NCI-H1105 treated with DMSO at 0.1 percent for 48 hours (cell line): ENCODE data around the gene MIP.
"Not testable (repeated sequence)": the region's sequence is repeated elsewhere in the genome, so short reads cannot be mapped to it uniquely, and the experiment has no call there.

Source experiments
- DNase-seq: peaks from one replicate; lab custom pipeline; 2025; lab: John Stamatoyannopoulos, UW

MIP gene

DNA sequence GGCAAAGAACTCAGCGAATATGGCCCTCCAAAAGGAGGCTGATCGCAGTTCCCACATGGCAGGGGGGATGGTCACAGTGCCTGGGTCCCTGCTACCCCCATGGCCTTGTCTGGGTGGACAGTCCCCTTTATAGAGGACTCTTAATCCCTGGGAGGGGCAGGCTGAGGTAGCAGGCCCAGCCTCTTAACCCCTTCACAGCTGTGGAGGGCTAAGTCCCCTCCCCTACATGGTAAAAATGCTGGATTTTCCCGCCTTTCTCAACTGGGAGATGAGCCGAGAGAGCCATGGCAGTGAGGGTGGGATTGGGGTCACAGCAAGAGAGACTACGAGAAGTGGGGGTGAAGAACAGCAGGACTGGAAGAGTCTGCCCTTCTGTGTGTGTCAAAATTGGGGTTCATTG is at the start of gene MIP:
MIP (minus strand) TSS at position 101 of the 400 bp plus-strand sequence; CDS start at position 57, 44 bp downstream.
- no peak for DNase-seq

DNA sequence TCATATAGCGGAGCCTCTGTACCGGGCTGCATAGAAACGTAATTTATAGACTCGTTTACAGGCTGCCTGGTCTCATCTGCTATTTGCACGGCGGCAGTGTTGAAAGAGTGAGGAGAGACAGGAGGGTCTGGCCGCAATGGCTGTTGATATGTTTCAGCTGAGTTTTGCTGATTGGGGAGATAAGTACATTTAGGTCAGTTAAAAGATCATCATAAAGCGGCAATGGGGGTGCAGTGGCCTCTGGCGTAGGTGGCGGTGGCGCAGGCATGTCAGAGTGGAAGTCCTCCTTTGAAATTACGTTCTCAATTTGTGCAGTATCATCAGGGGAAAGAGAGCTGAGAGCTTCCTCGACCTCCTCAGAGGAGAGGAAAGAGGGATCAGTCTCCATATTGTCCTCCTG is 45.4 kb upstream of the MIP start:
- not testable (repeated sequence) for DNase-seq

GRCh38 chr12:56499452-56499851 is 45.0 kb upstream of the MIP start:
- DNase-seq = not testable (repeated sequence)

DNA sequence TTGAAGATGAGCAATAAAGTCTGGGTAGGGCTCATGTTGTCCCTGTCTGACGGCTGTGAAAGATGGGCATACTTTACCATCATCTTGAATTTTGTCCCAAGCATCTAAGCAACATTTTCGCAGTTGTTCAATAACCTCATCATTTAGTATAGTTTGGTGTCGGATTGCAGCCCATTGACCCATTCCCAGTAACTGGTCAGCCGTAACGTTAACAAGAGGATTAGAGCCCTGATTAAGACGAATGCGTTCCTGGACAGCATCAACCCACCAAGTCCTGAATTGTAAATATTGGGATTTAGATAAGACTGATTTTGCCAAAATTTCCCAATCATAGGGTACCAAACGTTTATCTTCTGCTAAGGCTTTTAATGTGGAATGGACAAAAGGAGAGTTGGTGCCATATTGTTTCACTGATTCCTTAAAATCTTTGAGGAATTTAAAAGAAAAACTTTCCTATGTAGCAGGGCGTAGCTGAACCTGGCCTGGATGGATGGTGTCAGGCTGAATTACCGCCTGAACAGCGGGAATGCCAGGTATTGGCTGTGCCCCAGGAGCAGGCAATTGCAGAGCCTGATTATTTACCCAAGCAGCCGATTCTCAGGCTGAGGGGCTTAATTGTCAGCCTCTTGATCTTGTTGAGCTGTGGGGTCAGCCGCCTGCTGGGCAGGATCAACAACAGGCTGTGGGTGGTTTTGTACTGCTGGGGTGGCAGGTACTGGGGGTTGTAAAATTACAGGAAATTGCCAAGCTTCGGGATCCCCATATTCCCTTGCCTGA is 43.9 kb upstream of the MIP start:
- peak; percentile 39 for DNase-seq

DNA sequence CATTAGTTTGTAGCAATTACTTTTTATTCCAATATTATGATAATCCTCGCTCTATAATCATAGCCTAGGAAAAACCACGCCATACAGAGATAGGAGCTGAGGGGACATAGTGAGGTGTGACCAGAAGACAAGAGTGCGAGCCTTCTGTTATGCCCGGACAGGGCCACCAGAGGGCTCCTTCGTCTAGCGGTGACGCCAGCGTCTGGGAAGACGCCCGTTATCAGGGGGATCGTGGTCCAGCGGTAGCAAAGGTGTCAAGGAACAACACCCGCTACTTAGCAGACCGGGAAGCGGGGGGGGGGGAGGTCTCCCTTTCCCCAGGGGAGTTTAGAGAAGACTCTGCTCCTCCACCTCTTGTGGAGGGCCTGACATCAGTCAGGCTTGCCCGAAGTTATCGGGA is 42.2 kb upstream of the MIP start:
- not testable (repeated sequence) for DNase-seq

DNA sequence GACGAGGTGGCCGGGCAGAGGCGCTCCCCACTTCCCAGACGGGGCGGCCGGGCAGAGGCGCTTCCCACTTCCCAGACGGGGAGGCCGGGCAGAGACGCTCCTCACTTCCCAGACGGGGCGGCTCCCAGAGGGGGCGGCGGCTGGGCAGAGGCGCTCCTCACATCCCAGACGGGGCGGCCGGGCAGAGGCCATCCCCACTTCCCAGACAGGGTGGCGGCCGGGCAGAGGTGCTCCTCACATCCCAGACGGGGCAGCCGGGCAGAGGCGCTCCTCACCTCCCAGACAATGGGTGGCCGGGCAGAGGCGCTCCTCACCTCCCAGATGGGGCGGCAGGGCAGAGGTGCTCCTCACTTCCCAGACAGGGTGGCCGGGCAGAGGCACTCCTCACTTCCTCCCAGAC is 40.0 kb upstream of the MIP start:
- DNase-seq = not testable (repeated sequence)

GRCh38 chr12:56494106-56494415 is 39.6 kb upstream of the MIP start:
- DNase-seq = not testable (repeated sequence)

GRCh38 chr12:56493409-56494105 is 39.1 kb upstream of the MIP start:
- DNase-seq = not testable (repeated sequence)

GRCh38 chr12:56490360-56490759 is 35.9 kb upstream of the MIP start:
- DNase-seq = no peak

DNA sequence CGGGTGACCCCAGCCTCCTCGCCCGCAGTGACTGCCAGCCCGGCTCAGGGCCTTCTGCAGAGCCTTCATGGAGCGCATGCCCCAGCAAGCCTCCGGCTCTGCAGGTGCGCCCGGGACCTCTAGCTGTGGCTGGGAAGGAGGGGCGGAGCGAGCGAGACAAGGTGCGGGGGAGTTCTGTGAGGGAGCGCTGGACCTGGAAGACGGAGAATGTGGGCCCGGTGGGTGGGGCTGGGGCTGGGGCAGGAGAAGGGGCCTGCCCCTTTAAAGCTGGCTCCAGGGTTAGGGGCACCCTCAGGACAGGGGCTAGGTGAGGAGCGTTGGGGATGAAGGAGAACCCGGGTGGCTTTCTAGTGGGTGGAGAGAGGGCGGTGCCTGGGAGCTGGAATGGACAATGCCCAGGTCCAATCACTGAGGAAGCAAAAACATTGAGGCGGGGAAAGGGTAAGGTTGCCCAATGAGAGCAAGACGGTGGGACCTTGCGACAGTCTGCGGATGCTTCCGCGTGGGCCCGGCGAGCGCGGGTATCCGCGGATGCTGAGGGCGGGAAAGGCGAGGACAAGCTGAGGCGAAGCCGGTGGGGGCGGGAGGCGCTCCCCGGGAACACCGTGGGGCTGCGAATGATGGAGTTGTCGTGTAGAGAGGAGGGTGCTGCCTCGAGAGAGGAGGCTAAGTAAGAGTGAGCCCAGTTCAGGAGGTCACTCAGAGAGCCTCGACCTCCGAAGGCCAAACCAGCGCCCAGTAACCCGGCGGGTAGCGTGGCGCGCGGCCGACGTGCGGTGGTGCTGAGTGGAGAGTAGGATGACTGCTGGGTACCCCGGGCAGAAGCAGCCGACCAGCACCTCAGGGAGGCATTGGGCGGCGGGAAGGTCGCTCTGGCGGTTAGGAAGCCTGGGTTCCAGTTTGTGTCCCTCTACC is 33.8 kb upstream of the MIP start, which contains the start of gene GLS2:
GLS2 (minus strand) TSS at position 121 of the 915 bp plus-strand sequence; CDS start at position 78, 43 bp downstream.
- DNase-seq = peak; percentile 55

- peak; percentile 47 for DNase-seq
Measured at GRCh38 chr12:56487448-56488040, 33.1 kb upstream of the MIP start.

DNA sequence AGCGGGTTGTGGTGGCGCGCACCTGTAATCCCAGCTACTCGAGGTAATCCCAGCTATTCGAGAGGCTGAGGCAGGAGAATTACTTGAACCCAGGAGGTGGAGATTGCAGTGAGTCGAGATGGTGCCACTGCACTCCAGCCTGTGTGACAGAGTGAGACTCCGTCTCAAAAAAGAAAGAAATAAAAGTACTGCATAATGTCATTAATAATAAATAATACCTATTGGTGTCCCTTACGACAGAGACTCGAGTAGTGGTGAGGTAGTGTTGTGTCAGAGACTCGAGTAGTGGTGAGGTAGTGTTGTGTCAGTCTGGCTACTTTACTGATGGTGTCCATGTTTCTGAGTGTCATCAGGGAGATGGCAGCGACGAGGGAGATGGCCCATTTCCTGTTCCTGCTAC is 32.2 kb upstream of the MIP start:
- no peak for DNase-seq

DNA sequence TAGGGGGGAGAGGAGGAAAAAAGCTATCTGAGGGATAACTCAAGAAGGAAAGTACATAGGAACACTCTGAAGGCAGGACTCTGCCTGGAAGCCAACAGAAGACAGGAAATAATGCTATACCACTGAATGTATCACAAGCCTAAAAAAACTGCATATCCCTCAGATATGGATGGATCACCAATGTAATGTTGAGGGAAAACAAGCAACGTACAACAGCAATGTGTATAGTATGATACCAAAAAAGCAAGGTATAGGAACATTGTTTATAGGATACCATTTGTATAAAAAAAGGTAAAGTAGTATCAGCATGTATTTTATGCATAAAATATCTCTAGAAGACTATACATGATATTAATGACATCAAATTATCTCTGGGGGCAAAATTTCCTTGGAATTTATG is 30.1 kb upstream of the MIP start:
- no peak for DNase-seq

DNA sequence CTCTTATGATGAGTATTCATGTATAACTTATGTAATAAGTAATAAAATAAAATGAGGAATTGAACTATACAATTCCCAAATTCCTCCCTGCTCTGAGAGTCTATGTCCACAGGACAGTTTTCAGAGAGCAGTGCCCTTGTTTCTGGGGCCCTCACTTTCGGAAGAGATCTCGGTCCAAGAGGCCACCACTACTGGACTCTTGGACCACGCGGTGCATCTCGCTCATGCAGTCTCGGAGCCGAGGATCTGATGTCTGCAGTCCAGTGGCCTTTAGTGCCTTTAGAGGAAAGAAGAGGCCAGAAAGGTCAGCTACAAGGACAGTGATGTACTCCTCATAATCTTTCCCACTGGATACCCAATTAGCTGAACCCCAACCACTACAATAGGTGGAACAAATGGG is 25.2 kb upstream of the MIP start:
- no peak for DNase-seq

DNA sequence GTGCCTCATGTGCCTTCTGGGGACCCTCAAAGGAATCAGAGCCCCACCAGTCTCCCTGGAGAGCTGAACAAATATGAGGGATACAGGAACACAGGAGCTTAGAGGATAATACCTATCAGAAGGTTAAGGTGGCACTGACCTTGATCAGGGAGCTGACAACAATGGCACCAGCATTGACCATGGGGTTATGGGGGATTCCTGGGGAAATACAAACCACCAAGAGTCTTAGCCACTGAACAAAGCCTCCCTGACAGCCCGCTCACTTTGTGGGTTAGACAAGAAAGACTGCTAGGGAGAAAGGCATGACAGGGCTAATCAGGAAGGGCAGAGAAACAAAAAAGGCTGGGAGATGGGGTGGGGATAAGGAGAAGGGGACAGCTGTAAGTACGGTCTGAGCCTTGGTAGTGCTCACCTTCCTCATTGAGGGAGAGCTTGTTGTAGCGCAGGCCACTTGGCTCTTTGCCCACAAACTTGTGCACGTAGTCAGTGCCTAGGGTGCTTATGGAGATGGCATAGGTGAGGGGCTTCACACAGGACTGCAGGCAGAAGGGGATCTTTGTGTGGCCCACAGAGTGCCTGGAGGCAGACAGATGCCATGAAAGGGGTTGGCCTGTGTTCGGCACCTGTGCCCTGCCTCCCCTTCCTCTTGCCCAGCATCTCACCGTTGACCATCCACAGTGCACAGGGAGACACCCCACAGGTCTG is 23.2 kb upstream of the MIP start:
- no peak for DNase-seq

DNA sequence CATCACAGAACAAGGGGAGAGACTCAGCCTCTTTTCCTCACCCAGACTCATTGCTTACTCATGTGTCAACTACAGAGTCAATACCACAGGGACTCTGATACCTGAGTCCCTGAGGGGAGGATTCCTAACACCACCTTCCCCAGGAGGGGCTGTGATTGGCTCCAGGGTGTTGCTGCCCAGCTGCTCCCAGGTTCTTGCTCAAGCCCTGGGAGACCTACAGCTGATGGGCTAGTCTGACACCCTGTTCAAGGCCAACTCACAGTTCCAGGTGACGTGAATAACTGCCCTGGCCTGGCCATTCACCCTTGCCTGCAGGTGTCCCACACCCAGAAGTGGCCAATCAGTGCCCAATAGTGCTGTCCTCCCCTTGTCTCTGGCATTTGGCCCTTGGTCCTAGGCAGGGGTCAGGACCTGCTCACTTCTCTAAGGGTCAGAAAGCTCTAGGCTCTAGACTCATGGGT is 22.5 kb upstream of the MIP start:
- no peak for DNase-seq

GRCh38 chr12:56476143-56476542 is 21.7 kb upstream of the MIP start:
- DNase-seq = no peak

DNA sequence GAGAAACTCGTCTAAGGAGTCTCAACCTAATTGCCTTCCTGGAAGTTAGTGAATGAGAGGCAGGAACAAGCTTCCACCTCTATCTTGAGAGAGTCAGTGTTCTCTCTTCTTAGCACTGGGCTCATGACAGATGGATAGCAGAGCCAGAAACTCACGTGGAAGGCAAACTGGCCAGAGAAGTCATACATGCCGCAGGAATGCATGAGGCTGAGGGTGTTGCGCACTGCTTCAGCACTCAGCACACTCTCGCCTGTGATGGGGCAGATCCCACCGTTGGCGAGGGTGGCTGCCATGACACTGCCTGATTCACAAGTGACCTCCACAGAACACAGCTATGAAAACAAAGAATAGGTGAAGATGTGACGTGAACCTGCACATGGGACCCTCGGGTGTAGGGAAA is 19.9 kb upstream of the MIP start:
- no peak for DNase-seq

DNA sequence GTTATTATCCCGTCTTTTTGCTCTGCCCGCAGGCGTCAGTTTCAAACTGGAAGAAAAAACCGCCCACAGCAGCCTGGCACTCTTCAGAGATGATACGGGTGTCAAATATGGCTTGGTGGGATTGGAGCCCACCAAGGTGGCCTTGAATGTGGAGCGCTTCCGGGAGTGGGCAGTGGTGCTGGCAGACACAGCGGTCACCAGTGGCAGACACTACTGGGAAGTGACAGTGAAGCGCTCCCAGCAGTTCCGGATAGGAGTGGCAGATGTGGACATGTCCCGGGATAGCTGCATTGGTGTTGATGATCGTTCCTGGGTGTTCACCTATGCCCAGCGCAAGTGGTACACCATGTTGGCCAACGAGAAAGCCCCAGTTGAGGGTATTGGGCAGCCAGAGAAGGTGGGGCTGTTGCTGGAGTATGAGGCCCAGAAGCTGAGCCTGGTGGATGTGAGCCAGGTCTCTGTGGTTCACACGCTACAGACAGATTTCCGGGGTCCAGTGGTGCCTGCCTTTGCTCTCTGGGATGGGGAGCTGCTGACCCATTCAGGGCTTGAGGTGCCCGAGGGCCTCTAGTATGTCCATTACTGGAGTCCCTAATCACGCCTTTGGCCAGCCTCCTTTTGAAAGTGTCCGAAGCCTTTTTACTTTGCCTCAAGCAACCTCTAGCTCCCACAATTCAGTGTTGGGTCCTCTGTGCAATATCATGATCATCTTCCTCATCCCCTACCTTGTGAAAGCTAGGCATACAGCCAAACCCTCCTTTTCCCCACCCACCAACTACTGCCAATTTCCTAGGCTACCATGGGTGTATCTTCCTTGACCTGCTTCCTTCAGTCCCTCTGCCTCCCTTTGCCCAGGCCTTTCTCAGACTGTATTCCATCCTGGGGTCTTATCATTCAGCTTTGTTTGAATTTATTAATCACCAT is 14.8 kb upstream of the MIP start:
- DNase-seq = no peak
